SK-N-SH (cell line): ENCODE measurements around the gene SLC7A11. TPM values are rescaled to one million over a fixed set of nuclear protein-coding genes. Genes with fewer than 3 reads are reported as not detected.
A peak's percentile ranks its signal among the peaks of the same experiment; 100 is the strongest.
"Not testable (repeated sequence)": the region's sequence is repeated elsewhere in the genome, so short reads cannot be mapped to it uniquely, and the experiment has no call there.

Experiments
- CTCF ChIA-PET: fragments of 300-600, 350-600 bp; formaldehyde crosslinking; extraction: SDS; loops from one replicate; lab custom pipeline; 2021; lab: Yijun Ruan, JAX
- POLR2A ChIA-PET: fragments of 350-600 bp; sonication (Branson Sonifier 250); formaldehyde crosslinking; extraction: SDS; loops from one replicate; lab custom pipeline; 2020; ENCODE audit warnings: antibody characterized with exemption, inconsistent platforms; lab: Yijun Ruan, JAX
- DNase-seq: peaks from one replicate; pipeline ENCODE4 v3.0.0; 2012
- H2AFZ ChIP-seq: fragments of 200-600 bp; sonication (generic); 2 replicates; pipeline ENCODE4 v1.8.1; 2016; ENCODE audit warnings: antibody characterized with exemption, mild to moderate bottlenecking, low read depth
- H3F3A ChIP-seq: fragments of 200-600 bp; sonication (generic); replicated peaks from 2 replicates; pipeline ENCODE3; 2016; ENCODE audit warnings: antibody characterized with exemption, mild to moderate bottlenecking; ENCODE audit not compliant: insufficient read depth
- H3K27ac ChIP-seq, 2 experiments: fragments of 200-500 bp in 1 of 2; fragments of 200-600 bp in 1 of 2; sonication (Bioruptor generic) in 1 of 2; sonication (generic), shearing (Covaris generic) in 1 of 2; 2 replicates each; pipeline versions ENCODE4 v1.5.1 to v1.6.1; 2014 to 2016; ENCODE audit warnings: low read depth in 2 of 2, inconsistent platforms in 1 of 2, low read length in 1 of 2, mild to moderate bottlenecking in 1 of 2, mixed read lengths in 1 of 2
- H3K27me3 ChIP-seq: fragments of 200-600 bp; sonication (generic), shearing (Covaris generic); 2 replicates; pipeline ENCODE4 v1.6.1; 2016; ENCODE audit warnings: mixed run types; ENCODE audit not compliant: insufficient read depth
- H3K36me3 ChIP-seq, 2 experiments: fragments of 200-500 bp in 1 of 2; fragments of 200-600 bp in 1 of 2; sonication (Bioruptor generic) in 1 of 2; sonication (generic) in 1 of 2; replicated peaks in 1 of 2; 2 replicates each; pipeline versions ENCODE3 to v1.5.1; 2014 to 2016; ENCODE audit warnings: low read length in 1 of 2, mild to moderate bottlenecking in 1 of 2; ENCODE audit not compliant: insufficient read depth in 2 of 2, control insufficient read depth in 1 of 2
- H3K4me1 ChIP-seq, 2 experiments: fragments of 200-500 bp in 1 of 2; fragments of 200-600 bp in 1 of 2; sonication (Bioruptor generic) in 1 of 2; sonication (generic), shearing (Covaris generic) in 1 of 2; 2 replicates each; pipeline versions ENCODE4 v1.5.1 to v1.6.1; 2014 to 2016; ENCODE audit warnings: low read depth in 1 of 2, low read length in 1 of 2, mixed run types in 1 of 2; ENCODE audit not compliant: insufficient read depth in 2 of 2, control insufficient read depth in 1 of 2
- H3K4me2 ChIP-seq: fragments of 200-600 bp; sonication (generic), shearing (Covaris generic); 2 replicates; pipeline ENCODE4 v1.6.1; 2017; ENCODE audit warnings: mixed run types
- H3K4me3 ChIP-seq, 2 experiments: fragments of 200-500 bp in 1 of 2; fragments of 200-600 bp in 1 of 2; sonication (Bioruptor generic) in 1 of 2; sonication (generic), shearing (Covaris generic) in 1 of 2; 2 replicates each; pipeline versions ENCODE4 v1.5.1 to v1.8.1; 2014 to 2016; ENCODE audit warnings: low read depth in 2 of 2, inconsistent platforms in 1 of 2, low read length in 1 of 2, mild to moderate bottlenecking in 1 of 2, mixed read lengths in 1 of 2, moderate library complexity in 1 of 2
- H3K79me2 ChIP-seq: fragments of 200-600 bp; sonication (generic); 2 replicates; pipeline ENCODE4 v1.8.1; 2017; ENCODE audit warnings: mild to moderate bottlenecking; ENCODE audit not compliant: insufficient read depth
- H3K9ac ChIP-seq: fragments of 200-600 bp; sonication (generic); 2 replicates; pipeline ENCODE4 v1.6.1; 2017; ENCODE audit warnings: mixed run types
- H3K9me2 ChIP-seq: fragments of 200-600 bp; sonication (generic); 2 replicates; pipeline ENCODE4 v1.6.1; 2017; ENCODE audit warnings: mixed run types
- H3K9me3 ChIP-seq: fragments of 200-600 bp; sonication (generic); 2 replicates; pipeline ENCODE4 v1.6.1; 2017; ENCODE audit warnings: mixed run types, mild to moderate bottlenecking, moderate library complexity
- H4K20me1 ChIP-seq: fragments of 200-600 bp; sonication (generic); 2 replicates; pipeline ENCODE4 v1.6.1; 2017; ENCODE audit warnings: mild to moderate bottlenecking, mixed run types; ENCODE audit not compliant: insufficient read depth
- CHD2 ChIP-seq: fragments of 150-350 bp; IDR thresholded peaks from 2 replicates; pipeline ENCODE4 v1.6.1; 2018; ENCODE audit warnings: low read length; ENCODE audit not compliant: partially characterized antibody
- FOSL2 ChIP-seq: IDR thresholded peaks from 2 replicates; pipeline ENCODE4 v1.4.0; 2012; ENCODE audit warnings: low read depth, mild to moderate bottlenecking, moderate library complexity, borderline replicate concordance
- FOXJ3 ChIP-seq: sonication (generic); formaldehyde crosslinking; IDR thresholded peaks from 2 replicates; pipeline ENCODE4 v1.5.1; 2020; ENCODE audit warnings: mild to moderate bottlenecking, missing genetic modification reagents
- FOXM1 ChIP-seq: IDR thresholded peaks from 2 replicates; pipeline ENCODE4 v1.4.0; 2012; ENCODE audit warnings: low read depth, mild to moderate bottlenecking
- GATA2 ChIP-seq: sonication (generic); formaldehyde crosslinking; IDR thresholded peaks from 2 replicates; pipeline ENCODE4 v1.5.0; 2020; ENCODE audit warnings: mild to moderate bottlenecking, missing genetic modification reagents
- JUND ChIP-seq: IDR thresholded peaks from 2 replicates; pipeline ENCODE4 v1.4.0; 2012
- MAX ChIP-seq: IDR thresholded peaks from 2 replicates; pipeline ENCODE4 v1.4.0; 2012; ENCODE audit warnings: low read depth
- MEF2A ChIP-seq: IDR thresholded peaks from 2 replicates; pipeline ENCODE4 v1.4.0; 2012; ENCODE audit warnings: low read depth, borderline replicate concordance
- NFIC ChIP-seq: IDR thresholded peaks from 2 replicates; pipeline ENCODE4 v1.4.0; 2012; ENCODE audit warnings: borderline replicate concordance
- RFX5 ChIP-seq: IDR thresholded peaks from 2 replicates; pipeline ENCODE4 v1.6.1; 2012; ENCODE audit warnings: mild to moderate bottlenecking, improper control_type of control experiment, low read length
- SMC3 ChIP-seq: IDR thresholded peaks from 2 replicates; pipeline ENCODE4 v1.6.1; 2012; ENCODE audit warnings: low read depth, low read length, improper control_type of control experiment
- TAF1 ChIP-seq: IDR thresholded peaks from 2 replicates; pipeline ENCODE4 v1.6.1; 2012; ENCODE audit warnings: low read depth, mild to moderate bottlenecking, low read length, moderate library complexity, borderline replicate concordance
- TEAD4 ChIP-seq: IDR thresholded peaks from 2 replicates; pipeline ENCODE4 v1.4.0; 2012; ENCODE audit warnings: mild to moderate bottlenecking, borderline replicate concordance; ENCODE audit not compliant: insufficient read depth
- USF2 ChIP-seq: fragments of 150-350 bp; IDR thresholded peaks from 2 replicates; pipeline ENCODE4 v1.6.1; 2017; ENCODE audit warnings: antibody characterized with exemption, low read length, low read depth, borderline replicate concordance
- WGBS: methylation state at CpG from one replicate; pipeline ENCODE4 v1.1.6; 2017; ENCODE audit warnings: low lambda C conversion rate; 5-methylcytosine and 5-hydroxymethylcytosine counted together
- polyA plus RNA-seq, 3 experiments: library from polyadenylated mRNA; depleted of rRNA; stranded (reverse); fragments of >200 nt; gene quantifications; 2 replicates each; pipeline ENCODE4 v1.2.3, GENCODE V29; 2012
- TF ChIP-seq, protein P1 (sequence below): IDR thresholded peaks from 2 replicates; pipeline ENCODE4; 2012
- TF ChIP-seq, protein P2 (sequence below): IDR thresholded peaks from 2 replicates; pipeline ENCODE4 v1.4.0; 2012; ENCODE audit warnings: low read depth, borderline replicate concordance

Gene SLC7A11
- polyA plus RNA-seq, 1 of the 3 experiments (the other 2 are of a cell fraction): 3.1 TPM

GRCh38 chr4:138216272-138216867 is 25.8 kb downstream of the SLC7A11 start:
- Histone ChIP-seq H3K36me3 (peaks cover 2 to 26% of the 10 kb centered on the region in 2 experiments), H3K27ac (no peak overlapping the region), H3K9me2 (no peaks in the 10 kb centered on the region), H4K20me1 (no peaks in the 10 kb centered on the region; the same call in 1 of the 2 replicates), H3K4me3 (no peak overlapping the region), H3K4me1 (peaks cover 0 to 6% of the 10 kb centered on the region in 2 experiments; a peak in 2 of 4 replicates), H3F3A (no peaks in the 10 kb centered on the region), H3K4me2 (no peak overlapping the region), H3K9me3 (no peaks in the 10 kb centered on the region), H3K79me2 (no peaks in the 10 kb centered on the region), H3K27me3 (no peaks in the 10 kb centered on the region), H3K9ac (no peak overlapping the region), H2AFZ (no peak overlapping the region)
- ChIA-PET POLR2A (no interaction called here), CTCF (interaction anchor here (1.4 kb wide), 1 partner anchor 181 kb away, joined by 3 read pairs; no protein-coding TSS in a partner anchor)
- no peak for DNase-seq
- TF ChIP-seq JUND: no peak
- TF ChIP-seq SMC3: no peak
- no peak for TF ChIP-seq FOXM1
- no peak for TF ChIP-seq NFIC
- TF ChIP-seq TAF1: no peak
- no peak for TF ChIP-seq TEAD4
- TF ChIP-seq, protein P1, sequence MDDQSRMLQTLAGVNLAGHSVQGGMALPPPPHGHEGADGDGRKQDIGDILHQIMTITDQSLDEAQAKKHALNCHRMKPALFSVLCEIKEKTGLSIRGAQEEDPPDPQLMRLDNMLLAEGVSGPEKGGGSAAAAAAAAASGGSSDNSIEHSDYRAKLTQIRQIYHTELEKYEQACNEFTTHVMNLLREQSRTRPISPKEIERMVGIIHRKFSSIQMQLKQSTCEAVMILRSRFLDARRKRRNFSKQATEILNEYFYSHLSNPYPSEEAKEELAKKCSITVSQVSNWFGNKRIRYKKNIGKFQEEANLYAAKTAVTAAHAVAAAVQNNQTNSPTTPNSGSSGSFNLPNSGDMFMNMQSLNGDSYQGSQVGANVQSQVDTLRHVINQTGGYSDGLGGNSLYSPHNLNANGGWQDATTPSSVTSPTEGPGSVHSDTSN: no peak
- TF ChIP-seq MAX: no peak
- WGBS: 67% methylated on average over 4 of the region's 4 CpGs

DNA sequence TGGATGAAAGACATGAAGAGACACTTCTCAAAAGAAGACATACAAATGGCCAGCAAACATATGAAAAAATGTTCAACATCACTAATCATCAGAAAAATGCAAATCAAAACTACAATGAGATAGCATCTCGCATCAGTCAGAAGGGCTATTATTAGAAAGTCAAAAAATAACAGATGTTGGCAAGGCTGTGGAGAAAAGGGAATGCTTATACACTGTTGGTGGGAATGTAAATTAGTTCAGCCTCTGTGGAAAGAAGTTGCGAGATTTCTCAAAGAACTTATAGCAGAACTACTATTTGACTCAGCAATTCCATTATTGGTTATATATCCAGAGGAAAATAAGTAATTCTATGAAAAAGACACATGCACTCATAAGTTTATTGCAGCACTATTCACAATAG is 31.6 kb downstream of the SLC7A11 start:
- POLR2A ChIA-PET, H3K79me2 ChIP-seq, DNase-seq, H3K4me3 ChIP-seq, H3K4me1 ChIP-seq, H3K9ac ChIP-seq, H4K20me1 ChIP-seq, CTCF ChIA-PET, H3K9me2 ChIP-seq, H3K9me3 ChIP-seq, H2AFZ ChIP-seq, H3F3A ChIP-seq, H3K27me3 ChIP-seq: not testable (repeated sequence)
- H3K36me3 ChIP-seq: peaks cover 0 to 26% of the 10 kb centered on the region in 2 experiments
- peak overlapping the region in 1 of 2 experiments; percentile 51; a peak in 1 of 4 replicates for H3K27ac ChIP-seq
- 0 out of 2 replicates have a peak overlapping the region, but pooled peaks have one; percentile 6 for H3K4me2 ChIP-seq
- 87% methylated on average over 2 of the region's 2 CpGs for WGBS

DNA sequence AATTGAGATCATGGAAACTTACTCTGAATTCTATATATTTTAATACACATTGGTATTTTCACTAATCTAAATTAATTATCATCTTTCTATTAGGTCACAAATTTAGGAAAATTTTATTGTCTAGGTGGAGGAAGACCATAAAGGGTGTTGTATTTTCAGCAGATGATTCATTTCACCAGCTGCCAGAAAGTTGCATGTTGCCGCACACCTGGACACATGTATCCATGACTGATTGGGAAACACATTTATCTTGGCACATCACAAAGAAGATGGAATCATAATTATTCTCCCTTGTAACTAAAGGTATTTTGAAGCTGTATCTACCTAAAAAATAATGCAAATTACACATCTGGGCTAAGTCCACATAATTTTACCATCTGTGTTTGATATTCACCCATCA is 33.1 kb downstream of the SLC7A11 start:
- CTCF ChIA-PET: interaction anchor here (1.0 kb wide), 2 partner anchors 21 to 26 kb away, joined by 3 read pairs; no protein-coding TSS in a partner anchor
- DNase-seq: no peak
- H2AFZ ChIP-seq: no peak overlapping the region
- H3K4me2 ChIP-seq: no peak overlapping the region
- H3K27me3 ChIP-seq: no peaks in the 10 kb centered on the region
- no peak overlapping the region for H3K4me3 ChIP-seq
- H3K36me3 ChIP-seq: peaks cover 0 to 23% of the 10 kb centered on the region in 2 experiments
- peaks cover 7% of the 10 kb centered on the region for H3F3A ChIP-seq
- H3K9ac ChIP-seq: no peak overlapping the region
- no peaks in the 10 kb centered on the region for H3K9me2 ChIP-seq
- no peaks in the 10 kb centered on the region for H4K20me1 ChIP-seq
- POLR2A ChIA-PET: interaction anchor here (0.6 kb wide), 1 partner anchor 729 kb away, joined by 3 read pairs; no protein-coding TSS in a partner anchor
- WGBS: 90% methylated on average over 1 of the region's 1 CpG
- H3K4me1 ChIP-seq: peaks cover 0 to 9% of the 10 kb centered on the region in 2 experiments; a peak in 1 of 4 replicates
- 0 out of 2 replicates have a peak, but pooled peaks cover 3% of the 10 kb centered on the region for H3K79me2 ChIP-seq
- H3K27ac ChIP-seq: no peak overlapping the region
- H3K9me3 ChIP-seq: no peaks in the 10 kb centered on the region
- TF ChIP-seq TAF1 (no peak), CHD2 (no peak), FOSL2 (no peak), MEF2A (no peak), JUND (no peak), GATA2 (CRISPR knock-in tag) (no peak), USF2 (no peak), RFX5 (no peak), FOXJ3 (CRISPR knock-in tag) (no peak)
- TF ChIP-seq, protein P2, sequence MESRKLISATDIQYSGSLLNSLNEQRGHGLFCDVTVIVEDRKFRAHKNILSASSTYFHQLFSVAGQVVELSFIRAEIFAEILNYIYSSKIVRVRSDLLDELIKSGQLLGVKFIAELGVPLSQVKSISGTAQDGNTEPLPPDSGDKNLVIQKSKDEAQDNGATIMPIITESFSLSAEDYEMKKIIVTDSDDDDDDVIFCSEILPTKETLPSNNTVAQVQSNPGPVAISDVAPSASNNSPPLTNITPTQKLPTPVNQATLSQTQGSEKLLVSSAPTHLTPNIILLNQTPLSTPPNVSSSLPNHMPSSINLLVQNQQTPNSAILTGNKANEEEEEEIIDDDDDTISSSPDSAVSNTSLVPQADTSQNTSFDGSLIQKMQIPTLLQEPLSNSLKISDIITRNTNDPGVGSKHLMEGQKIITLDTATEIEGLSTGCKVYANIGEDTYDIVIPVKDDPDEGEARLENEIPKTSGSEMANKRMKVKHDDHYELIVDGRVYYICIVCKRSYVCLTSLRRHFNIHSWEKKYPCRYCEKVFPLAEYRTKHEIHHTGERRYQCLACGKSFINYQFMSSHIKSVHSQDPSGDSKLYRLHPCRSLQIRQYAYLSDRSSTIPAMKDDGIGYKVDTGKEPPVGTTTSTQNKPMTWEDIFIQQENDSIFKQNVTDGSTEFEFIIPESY: no peak
